Measurements from ENCODE around the gene PLEKHM2.

The PLEKHM2 gene

DNA sequence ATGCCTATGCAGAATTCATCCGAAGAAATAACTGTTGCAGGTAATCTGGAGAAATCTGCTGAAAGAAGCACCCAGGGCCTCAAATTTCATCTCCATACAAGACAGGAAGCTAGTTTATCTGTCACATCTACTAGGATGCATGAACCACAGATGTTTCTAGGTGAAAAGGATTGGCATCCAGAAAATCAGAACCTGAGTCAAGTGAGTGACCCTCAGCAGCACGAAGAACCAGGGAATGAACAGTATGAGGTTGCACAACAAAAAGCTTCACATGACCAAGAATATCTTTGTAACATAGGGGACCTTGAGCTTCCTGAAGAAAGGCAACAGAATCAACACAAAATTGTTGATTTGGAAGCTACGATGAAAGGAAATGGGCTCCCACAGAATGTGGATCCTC is 24.0 kb upstream of the PLEKHM2 start:
- H3K9me3 ChIP-seq (ENCODE audit: control insufficient read depth, low read length): no peaks in the 10 kb centered on the region
- no peak for DNase-seq (ENCODE audit: low read depth)
- no peak overlapping the region for H3K4me3 ChIP-seq (ENCODE audit: low read length)
- no peak overlapping the region for H3K9ac ChIP-seq (ENCODE audit: low read length)
- no peaks in the 10 kb centered on the region for H3K4me1 ChIP-seq (ENCODE audit: control insufficient read depth, insufficient read depth, low read length)
- peaks cover 75% of the 10 kb centered on the region for H3K36me3 ChIP-seq (ENCODE audit: control insufficient read depth, insufficient read depth, low read length, severe bottlenecking)
- H3K27me3 ChIP-seq (replicated peaks; ENCODE audit: control insufficient read depth, insufficient read depth, low read length): no peaks in the 10 kb centered on the region

DNA sequence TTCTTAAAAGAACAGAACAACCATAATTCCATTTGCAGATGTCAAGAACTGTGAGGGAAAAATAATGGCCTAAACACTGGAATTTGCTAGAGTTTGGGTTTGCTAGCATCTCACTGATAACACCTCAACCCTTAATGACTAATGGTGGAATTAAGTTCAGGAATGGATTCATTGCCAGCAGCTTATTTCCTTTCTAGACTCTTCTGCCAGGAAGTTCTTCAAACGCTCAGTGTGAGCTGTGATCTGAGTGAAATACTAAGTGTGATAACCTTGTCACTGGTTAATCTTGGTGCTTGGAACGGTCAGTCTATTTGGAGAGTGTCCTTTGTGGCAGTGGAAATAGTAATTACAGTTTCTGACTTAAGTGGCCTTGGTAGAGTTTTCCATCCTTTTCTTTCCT is 21.6 kb upstream of the PLEKHM2 start:
- peaks cover 55% of the 10 kb centered on the region for H3K36me3 ChIP-seq (ENCODE audit: control insufficient read depth, insufficient read depth, low read length, severe bottlenecking)
- no peak for DNase-seq (ENCODE audit: low read depth)
- no peaks in the 10 kb centered on the region for H3K4me1 ChIP-seq (ENCODE audit: control insufficient read depth, insufficient read depth, low read length)
- H3K4me3 ChIP-seq (ENCODE audit: low read length): no peak overlapping the region
- H3K9ac ChIP-seq (ENCODE audit: low read length): no peak overlapping the region
- H3K27me3 ChIP-seq (replicated peaks; ENCODE audit: control insufficient read depth, insufficient read depth, low read length): no peaks in the 10 kb centered on the region
- no peaks in the 10 kb centered on the region for H3K9me3 ChIP-seq (ENCODE audit: control insufficient read depth, low read length)

DNA sequence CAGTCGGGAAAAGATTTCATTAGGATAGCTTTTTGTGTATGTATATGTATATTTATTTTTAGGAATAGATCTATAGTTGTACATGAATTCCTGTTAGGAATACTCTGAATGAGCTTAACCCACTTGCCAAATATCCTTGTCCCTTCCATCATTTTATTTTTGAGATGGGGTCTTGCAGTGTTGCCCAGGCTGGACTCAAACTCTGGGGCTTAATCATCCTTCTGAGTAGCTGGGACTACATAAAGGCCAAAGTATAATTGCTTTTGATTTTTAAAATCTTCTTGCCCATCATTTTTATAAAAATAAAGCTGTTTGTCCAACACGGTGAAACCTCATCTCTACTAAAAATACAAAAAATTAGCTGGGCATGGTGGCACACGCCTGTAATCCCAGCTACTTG is 20.2 kb upstream of the PLEKHM2 start:
- Histone ChIP-seq H3K36me3 (ENCODE audit: control insufficient read depth, insufficient read depth, low read length, severe bottlenecking) (peaks cover 44% of the 10 kb centered on the region), H3K9ac (ENCODE audit: low read length) (no peak overlapping the region), H3K27me3 (replicated peaks; ENCODE audit: control insufficient read depth, insufficient read depth, low read length) (no peaks in the 10 kb centered on the region), H3K4me3 (ENCODE audit: low read length) (no peak overlapping the region), H3K4me1 (ENCODE audit: control insufficient read depth, insufficient read depth, low read length) (no peaks in the 10 kb centered on the region), H3K9me3 (ENCODE audit: control insufficient read depth, low read length) (no peaks in the 10 kb centered on the region)
- no peak for DNase-seq (ENCODE audit: low read depth)

DNA sequence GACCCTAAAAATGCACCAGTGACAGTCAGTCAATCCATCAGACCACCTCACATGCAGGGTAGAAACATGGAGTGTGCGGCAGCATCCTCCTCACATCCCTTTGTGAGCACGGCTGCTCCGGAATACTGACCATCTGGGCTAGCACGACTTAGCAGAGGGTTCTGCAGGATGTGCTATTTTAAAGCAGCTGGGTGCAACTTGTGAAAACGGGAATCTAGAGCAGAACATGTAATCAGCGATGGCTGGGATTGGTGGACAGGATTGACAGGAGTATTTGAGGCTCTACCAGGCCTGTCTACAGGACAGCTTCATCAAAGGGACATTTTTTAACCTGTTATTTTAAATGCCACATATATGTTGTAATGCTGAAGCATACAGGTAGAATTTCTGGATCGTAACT is 16.8 kb upstream of the PLEKHM2 start:
- no peak for DNase-seq (ENCODE audit: low read depth)
- Histone ChIP-seq H3K4me3 (ENCODE audit: low read length) (no peak overlapping the region), H3K9me3 (ENCODE audit: control insufficient read depth, low read length) (no peaks in the 10 kb centered on the region), H3K27me3 (replicated peaks; ENCODE audit: control insufficient read depth, insufficient read depth, low read length) (no peaks in the 10 kb centered on the region), H3K9ac (ENCODE audit: low read length) (no peak overlapping the region), H3K4me1 (ENCODE audit: control insufficient read depth, insufficient read depth, low read length) (no peaks in the 10 kb centered on the region), H3K36me3 (ENCODE audit: control insufficient read depth, insufficient read depth, low read length, severe bottlenecking) (peaks cover 15% of the 10 kb centered on the region)

DNA sequence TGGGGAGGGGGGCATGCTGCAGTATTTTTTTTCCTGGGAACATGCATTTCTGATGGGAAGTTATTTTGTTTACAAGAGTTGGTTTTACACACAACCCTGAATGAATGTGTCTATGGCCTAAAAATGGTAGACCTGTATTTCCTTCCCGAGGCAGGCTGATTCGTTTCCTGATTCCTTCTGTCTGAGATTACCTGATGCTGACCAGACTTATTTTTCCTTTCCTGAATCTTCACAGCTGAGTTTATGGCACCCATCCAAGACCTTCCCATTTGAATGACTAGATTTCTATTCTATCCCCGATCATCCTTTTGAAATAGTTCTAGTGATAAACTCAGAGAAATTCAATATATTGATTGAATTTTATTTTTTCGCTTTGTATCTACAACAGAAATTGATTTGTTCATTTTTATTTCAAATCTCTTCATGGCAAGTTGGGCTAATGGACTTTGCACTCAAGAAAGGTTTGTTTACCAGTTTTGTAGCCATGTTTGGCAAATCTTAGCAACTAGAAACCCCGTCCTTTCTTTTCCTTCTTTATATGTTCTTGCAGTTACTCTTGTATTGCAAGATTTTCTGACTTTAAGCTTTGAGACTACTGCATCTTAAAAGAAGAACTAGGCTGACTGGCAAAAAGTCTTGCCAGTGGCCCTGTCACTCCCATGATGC is 15.9 kb upstream of the PLEKHM2 start:
- Histone ChIP-seq H3K9me3 (ENCODE audit: control insufficient read depth, low read length) (no peaks in the 10 kb centered on the region), H3K4me3 (ENCODE audit: low read length) (no peak overlapping the region), H3K4me1 (ENCODE audit: control insufficient read depth, insufficient read depth, low read length) (no peaks in the 10 kb centered on the region), H3K9ac (ENCODE audit: low read length) (no peak overlapping the region), H3K27me3 (replicated peaks; ENCODE audit: control insufficient read depth, insufficient read depth, low read length) (no peaks in the 10 kb centered on the region), H3K36me3 (ENCODE audit: control insufficient read depth, insufficient read depth, low read length, severe bottlenecking) (peaks cover 7% of the 10 kb centered on the region)
- no peak for DNase-seq (ENCODE audit: low read depth)

DNA sequence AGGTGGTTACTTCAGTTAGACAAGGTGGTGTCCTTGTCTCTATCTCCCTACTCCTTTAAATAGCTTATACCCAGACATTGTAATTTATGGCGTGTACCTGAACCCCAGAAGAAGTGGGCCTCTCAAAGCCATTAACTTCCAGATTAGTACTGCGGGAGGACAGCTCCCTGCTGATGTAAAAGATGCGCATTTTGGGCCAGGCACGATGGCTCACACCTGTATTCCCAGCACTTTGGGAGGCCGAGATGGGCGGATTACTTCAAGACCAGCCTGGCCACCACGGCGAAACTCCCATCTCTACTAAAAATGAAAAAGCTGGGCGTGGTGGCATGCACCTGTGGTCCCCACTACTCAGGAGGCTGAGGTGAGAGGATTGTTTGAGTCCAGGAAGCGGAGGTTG is 15.0 kb upstream of the PLEKHM2 start:
- no peak overlapping the region for H3K4me3 ChIP-seq (ENCODE audit: low read length)
- no peaks in the 10 kb centered on the region for H3K27me3 ChIP-seq (replicated peaks; ENCODE audit: control insufficient read depth, insufficient read depth, low read length)
- H3K9ac ChIP-seq (ENCODE audit: low read length): no peak overlapping the region

DNA sequence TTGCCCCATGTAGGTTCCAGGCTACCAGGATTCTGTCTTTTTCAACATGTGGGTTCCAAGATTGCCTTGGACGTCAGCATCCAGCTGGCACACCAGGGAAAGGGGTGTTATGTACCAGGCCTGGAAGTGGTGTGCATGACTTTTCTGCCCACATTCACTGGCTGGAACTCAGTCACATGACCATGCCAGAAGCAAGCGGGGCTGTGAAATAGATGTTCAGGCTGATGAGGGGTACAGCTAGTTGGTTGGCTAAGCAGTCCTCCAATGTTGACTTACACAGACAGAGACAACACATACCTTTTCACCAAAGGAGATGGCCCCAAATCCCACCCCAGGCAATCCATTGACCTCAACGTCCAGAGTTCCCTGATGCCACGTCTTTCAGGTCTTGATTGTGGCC is 14.3 kb upstream of the PLEKHM2 start:
- Histone ChIP-seq H3K4me3 (ENCODE audit: low read length) (no peak overlapping the region), H3K27me3 (replicated peaks; ENCODE audit: control insufficient read depth, insufficient read depth, low read length) (no peaks in the 10 kb centered on the region), H3K9me3 (ENCODE audit: control insufficient read depth, low read length) (no peaks in the 10 kb centered on the region), H3K9ac (ENCODE audit: low read length) (no peak overlapping the region), H3K36me3 (ENCODE audit: control insufficient read depth, insufficient read depth, low read length, severe bottlenecking) (peaks cover 5% of the 10 kb centered on the region), H3K4me1 (ENCODE audit: control insufficient read depth, insufficient read depth, low read length) (no peaks in the 10 kb centered on the region)
- no peak for DNase-seq (ENCODE audit: low read depth)

More for the DNA sequence above, 15.0 kb upstream of the PLEKHM2 start:
- Histone ChIP-seq H3K9me3 (ENCODE audit: control insufficient read depth, low read length) (no peaks in the 10 kb centered on the region), H3K4me1 (ENCODE audit: control insufficient read depth, insufficient read depth, low read length) (no peaks in the 10 kb centered on the region), H3K36me3 (ENCODE audit: control insufficient read depth, insufficient read depth, low read length, severe bottlenecking) (peaks cover 5% of the 10 kb centered on the region)
- DNase-seq (ENCODE audit: low read depth): no peak

DNA sequence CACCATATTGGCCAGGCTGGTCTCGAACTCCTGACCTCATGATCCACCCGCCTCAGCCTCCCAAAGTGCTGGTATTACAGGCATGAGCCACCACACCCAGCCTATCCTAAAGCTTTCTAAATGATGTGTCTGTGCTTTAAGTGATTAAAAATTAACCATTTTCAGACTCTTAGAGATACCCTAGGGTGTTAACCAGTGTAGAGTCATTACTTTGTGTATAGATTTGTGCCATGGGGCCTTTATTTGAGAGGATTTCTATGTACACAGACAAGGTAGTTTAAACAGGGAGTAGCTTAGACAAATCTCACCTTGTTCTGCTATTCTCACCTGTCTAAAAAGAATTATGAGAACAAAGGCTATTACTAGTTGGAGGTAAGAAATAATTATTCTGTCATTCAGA is 12.7 kb upstream of the PLEKHM2 start:
- H3K36me3 ChIP-seq (ENCODE audit: control insufficient read depth, insufficient read depth, low read length, severe bottlenecking): peaks cover 5% of the 10 kb centered on the region
- peaks cover 4% of the 10 kb centered on the region for H3K4me1 ChIP-seq (ENCODE audit: control insufficient read depth, insufficient read depth, low read length)
- no peaks in the 10 kb centered on the region for H3K9me3 ChIP-seq (ENCODE audit: control insufficient read depth, low read length)
- DNase-seq (ENCODE audit: low read depth): no peak
- H3K9ac ChIP-seq (ENCODE audit: low read length): no peak overlapping the region
- H3K4me3 ChIP-seq (ENCODE audit: low read length): no peak overlapping the region
- H3K27me3 ChIP-seq (replicated peaks; ENCODE audit: control insufficient read depth, insufficient read depth, low read length): no peaks in the 10 kb centered on the region

DNA sequence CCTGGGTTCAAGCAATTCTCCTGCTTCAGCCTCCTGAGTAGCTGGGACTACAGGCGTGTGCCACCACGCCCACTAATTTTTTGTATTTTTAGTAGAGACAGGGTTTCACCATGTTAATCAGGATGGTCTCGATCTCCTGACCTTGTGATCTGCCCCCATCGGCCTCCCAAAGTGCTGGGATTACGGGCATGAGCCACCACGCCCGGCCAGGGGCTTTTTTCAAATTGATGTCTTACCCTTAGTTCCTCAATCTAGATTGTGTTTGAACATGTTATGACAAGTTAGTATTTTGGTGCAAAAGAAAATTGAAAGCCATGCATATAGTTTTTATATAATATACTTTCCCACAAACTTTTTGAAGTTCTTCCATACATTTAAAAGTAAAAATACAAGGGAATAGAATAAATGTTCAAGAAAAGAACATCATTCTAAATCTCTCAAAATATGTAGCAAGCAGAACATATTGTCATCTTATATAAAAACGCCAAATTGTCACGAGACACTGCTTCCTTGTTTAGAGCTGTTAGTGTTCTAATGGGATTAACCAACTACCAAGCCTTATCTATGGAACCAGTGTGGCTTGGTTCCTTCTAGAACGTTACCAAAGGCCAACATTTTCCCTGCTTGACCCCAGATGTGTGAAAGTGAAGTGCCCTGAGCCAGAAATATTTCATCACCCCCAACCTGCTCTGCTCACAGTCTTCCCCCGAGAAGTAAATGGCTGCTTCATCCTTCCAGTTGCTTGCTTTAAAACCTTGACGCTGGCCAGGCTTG is 9.5 kb upstream of the PLEKHM2 start:
- Histone ChIP-seq H3K27me3 (replicated peaks; ENCODE audit: control insufficient read depth, insufficient read depth, low read length) (no peaks in the 10 kb centered on the region), H3K36me3 (ENCODE audit: control insufficient read depth, insufficient read depth, low read length, severe bottlenecking) (no peaks in the 10 kb centered on the region), H3K4me1 (ENCODE audit: control insufficient read depth, insufficient read depth, low read length) (peaks cover 13% of the 10 kb centered on the region), H3K9ac (ENCODE audit: low read length) (no peak overlapping the region), H3K4me3 (ENCODE audit: low read length) (no peak overlapping the region), H3K9me3 (ENCODE audit: control insufficient read depth, low read length) (no peaks in the 10 kb centered on the region)
- DNase-seq (ENCODE audit: low read depth): no peak

DNA sequence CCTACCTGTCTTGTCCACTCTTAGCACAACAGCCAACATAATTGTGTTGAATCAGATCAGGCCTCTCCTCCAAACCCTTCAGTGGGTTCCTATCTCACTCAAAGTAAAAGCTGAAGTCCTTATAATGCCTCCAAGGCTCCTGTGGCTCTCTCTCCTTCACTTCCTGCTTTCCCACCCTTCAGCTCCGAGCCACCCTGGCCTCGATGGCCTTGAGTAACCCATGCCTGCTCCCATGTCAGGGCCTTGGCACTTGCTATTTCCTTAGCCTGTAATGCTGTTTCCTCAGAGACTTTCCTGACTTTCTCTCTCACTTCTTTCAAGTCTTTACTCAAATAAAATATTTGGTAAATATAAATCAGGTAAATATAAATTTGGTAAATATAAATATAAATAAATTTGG is 8.1 kb upstream of the PLEKHM2 start:
- no peaks in the 10 kb centered on the region for H3K36me3 ChIP-seq (ENCODE audit: control insufficient read depth, insufficient read depth, low read length, severe bottlenecking)
- no peak for DNase-seq (ENCODE audit: low read depth)
- H3K4me1 ChIP-seq (ENCODE audit: control insufficient read depth, insufficient read depth, low read length): peaks cover 27% of the 10 kb centered on the region
- no peak overlapping the region for H3K9ac ChIP-seq (ENCODE audit: low read length)
- no peak overlapping the region for H3K4me3 ChIP-seq (ENCODE audit: low read length)
- H3K27me3 ChIP-seq (replicated peaks; ENCODE audit: control insufficient read depth, insufficient read depth, low read length): no peaks in the 10 kb centered on the region
- no peaks in the 10 kb centered on the region for H3K9me3 ChIP-seq (ENCODE audit: control insufficient read depth, low read length)

DNA sequence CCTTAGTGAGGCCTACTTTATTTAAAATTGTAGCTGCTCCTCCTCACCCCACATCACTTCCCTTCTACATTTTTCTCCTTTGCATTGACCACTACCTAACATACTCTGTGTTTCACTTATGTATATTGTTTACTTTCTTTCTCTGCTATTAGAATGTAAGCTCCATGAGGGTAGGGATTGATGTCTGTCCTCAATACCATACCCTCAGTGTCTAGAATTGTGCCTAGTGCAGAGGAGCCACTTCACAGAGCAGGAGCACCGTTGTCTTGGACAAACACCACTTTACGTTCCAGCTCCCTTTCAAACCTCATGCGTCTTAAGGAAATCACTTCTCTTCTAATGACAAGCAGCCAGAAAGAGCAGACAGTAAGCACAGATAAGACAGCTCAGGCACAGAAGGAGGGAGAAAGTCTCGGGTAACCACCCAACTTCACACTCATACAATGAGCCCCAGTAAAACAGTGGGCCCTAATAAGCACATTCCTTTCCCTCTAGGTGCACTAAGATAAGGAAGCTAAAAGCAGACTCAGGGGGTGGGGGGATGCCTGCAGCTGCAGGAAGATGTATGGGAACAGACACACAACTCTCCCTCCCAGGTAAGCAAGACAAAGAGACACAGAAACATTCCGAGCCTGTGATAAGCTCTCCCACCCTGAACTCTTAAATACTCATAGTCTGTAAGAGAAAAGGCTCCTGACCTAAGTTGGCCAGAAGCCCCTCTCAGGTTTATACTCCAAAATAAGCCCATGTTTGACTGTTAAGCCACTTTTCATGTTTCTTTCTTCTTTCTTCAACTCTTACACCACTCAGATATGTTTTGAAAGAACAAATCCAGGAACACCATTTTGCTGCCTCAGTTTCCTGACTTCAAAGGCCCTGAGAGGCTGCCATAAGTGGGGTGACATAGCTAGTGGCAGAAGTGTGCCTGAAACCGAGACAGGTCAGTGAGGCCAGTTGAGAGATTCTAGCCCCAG is 7.1 kb upstream of the PLEKHM2 start:
- Histone ChIP-seq H3K9me3 (ENCODE audit: control insufficient read depth, low read length) (no peaks in the 10 kb centered on the region), H3K4me1 (ENCODE audit: control insufficient read depth, insufficient read depth, low read length) (peaks cover 36% of the 10 kb centered on the region), H3K36me3 (ENCODE audit: control insufficient read depth, insufficient read depth, low read length, severe bottlenecking) (no peaks in the 10 kb centered on the region), H3K4me3 (ENCODE audit: low read length) (no peak overlapping the region), H3K9ac (ENCODE audit: low read length) (no peak overlapping the region), H3K27me3 (replicated peaks; ENCODE audit: control insufficient read depth, insufficient read depth, low read length) (no peaks in the 10 kb centered on the region)
- no peak for DNase-seq (ENCODE audit: low read depth)
